Activated CD8-positive, alpha-beta memory T cell treated with anti-CD3 and anti-CD28 coated beads, Interleukin-2, amount 50 U/mL, for 1 hour (primary cell): Measurements from ENCODE around the gene PRDM2.
"Not testable (repeated sequence)": the region's sequence is repeated elsewhere in the genome, so short reads cannot be mapped to it uniquely, and the experiment has no call there.

Experiments
- DNase-seq: peaks from one replicate; pipeline ENCODE4 v3.0.0-alpha.2; 2020; ENCODE audit errors: extremely low read depth

The PRDM2 gene

DNA sequence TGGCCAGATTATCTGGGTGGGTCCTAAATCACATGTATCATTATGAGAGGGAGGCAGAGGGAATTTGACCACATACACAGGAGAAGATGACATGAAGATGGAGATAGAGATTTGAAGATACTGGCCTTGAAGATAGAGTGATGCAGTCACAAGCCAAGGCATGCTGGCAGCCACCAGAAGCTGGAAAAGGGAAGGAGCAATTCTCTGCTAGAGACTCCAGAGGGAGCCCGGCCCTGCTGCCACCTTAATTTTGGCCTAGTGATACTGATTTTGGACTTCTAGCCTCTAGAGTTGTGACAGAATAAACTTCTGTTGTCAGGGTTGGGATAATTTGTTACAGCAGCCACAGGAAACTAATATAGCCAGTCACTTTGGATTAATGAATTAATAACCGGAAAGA is 2.2 kb upstream of the PRDM2 start:
- DNase-seq: no peak

DNA sequence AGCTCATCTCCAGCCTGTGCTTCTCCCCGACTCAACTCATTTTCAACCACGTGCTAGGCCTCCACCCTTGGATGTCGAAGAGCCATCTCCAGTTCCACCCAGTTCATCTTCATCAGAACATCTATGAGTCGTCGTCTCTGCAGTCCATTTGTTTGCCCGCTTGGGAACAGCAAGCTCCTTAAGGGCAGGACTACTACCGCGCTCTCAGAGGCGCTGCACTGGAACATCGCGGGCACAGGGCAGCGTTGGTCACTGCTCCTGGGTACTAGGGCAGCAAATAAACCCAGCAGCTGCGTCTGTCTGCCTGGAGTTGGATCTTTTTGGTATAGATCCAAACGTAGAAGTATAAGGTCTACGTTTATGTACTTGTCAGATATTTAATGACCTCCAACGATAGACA is 478 bp upstream of the PRDM2 start:
- DNase-seq: no peak

DNA sequence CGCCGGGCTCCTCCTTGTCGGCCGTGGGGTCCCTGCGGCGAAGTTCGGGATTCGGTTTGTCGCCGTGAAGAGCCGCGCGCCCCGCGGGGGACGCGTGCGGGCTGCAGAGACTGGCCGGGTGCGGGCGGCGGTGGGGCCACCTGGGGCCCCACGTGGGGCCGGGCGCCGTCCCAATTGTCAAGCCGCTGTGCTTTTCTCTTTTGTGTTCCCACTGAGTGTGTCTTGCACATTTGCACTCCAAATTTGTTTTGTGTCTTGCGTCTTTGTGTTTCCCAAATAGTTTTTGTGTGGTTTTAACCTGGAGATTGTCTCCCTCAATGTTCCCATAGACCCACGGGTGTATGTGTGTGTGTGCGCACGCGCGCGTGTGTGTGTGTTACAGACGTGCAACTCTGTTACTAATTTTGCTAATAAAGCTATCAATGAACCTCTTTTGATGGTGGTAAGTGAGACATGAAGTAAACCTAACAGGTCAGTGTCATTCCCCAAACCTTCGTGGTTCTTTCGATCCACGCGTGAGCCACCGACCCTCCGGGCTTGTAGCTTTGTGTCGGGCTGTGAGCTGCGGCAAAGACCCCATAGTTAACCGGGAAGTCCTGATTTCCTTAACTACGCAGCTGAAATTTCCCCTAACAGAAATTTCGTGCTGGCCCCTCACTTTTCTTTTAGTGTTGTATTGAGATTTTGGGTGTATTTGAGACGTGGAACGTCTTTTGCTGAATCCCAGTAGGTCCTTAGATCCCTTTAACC is 708 bp downstream of the PRDM2 start:
- no peak for DNase-seq

DNA sequence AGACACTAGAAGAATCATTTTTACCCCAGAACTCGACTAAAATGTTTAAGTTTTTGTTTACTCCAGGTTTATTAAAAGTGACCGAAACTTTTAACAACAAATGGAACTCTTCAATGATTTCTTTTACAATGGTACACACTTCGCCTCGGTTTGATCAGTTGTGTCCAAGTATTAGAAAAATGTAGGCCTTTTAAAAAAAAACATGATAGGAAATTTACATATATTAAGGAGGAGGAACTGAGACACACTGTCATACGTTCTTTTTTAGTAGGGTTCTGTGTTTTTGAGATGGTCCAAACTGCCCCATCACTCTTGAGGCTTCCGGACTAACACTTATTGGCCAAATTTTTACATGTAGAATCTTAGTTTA is 1.3 kb downstream of the PRDM2 start:
- no peak for DNase-seq

DNA sequence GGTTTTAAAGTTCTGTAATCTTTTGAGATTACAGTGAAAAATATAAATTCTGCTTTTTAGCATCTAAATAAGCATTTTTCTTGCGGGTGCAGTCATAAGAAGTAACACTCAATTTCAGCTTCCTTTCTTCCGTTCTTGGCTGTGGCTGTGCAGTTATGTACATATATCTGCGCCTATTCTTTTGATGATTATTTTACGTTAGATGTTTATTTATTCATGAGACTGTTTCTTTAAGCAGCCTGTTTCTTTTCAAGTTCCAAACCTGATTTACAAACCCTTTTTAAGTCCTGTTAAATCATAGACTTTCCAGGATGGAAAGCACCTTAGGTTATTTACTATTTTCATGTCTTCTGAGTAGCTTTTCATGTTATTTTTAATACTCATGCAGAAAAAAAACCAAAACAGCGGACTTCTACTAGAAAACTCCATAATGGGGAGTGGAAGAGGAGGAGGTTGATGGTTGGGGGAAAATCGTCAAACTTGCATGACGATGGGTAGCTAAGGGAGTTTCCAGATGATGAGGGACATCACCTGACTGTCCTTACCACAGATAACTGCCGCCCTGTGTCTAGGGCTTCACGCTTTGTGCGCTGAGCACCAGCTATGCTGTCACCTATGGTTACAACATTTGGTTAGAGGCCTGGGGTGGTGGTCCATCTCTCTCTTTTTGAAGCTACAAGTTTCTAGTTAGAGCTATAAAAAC is 2.6 kb downstream of the PRDM2 start:
- DNase-seq: peak; percentile 51

DNA sequence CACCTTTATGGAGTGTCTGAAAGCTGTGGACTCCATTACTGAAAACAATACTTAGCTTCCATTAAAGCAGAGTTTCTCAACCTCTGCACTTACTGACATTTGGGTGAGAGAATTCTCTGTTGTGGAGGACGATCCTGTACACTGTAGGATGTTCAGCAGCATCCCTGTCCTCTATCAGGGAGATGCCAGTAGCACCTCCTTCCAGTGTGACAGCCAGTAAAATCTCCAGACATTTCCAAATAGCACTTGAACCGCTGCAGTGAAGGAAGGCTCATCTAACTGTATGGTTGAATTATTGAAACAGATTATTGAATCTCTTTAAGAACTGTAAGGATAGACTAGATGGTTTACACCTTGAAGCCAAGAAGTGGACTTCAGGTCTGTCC is 3.1 kb downstream of the PRDM2 start:
- DNase-seq: no peak

DNA sequence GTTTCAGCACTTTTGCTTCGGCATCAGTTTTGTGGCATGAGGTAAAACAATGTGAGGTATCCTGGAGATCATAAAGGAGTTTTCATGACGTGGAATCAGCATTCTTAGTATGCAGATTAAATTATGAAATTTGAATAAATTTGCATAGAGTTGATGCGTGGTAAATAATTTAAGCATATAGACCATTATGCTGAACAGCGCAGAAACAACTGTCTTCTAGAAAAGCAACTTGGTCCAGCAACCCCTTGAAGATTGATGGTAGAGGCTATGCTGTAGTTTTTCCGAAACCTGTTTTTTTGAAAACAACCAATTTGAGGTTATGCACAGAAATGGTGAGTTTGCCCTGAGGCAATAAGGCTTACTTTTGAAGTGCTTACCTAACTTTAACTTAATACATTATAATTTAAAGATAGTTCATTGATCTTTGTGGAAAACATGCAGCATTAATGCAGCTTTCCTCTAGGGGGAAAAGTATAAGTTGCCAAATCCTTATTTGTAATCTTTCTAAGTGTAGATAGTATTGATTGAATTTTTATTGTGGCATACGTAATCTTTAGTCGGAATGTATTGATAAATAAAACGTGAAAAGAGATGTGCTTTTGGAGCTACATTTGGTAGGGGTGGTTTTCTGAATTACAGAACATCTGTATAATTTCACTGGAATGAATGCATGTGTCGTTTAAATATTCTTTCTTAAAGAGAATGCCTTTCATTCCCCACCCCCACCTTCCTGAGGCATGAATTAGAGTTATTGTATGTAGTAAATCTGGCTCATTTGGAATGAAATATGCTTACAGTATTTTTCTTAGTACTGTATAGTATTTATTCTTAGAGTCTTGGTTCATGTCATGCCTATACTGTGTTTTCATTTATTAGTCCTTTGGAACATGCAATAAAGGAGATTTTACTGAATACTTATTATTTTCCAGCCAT is 3.8 kb downstream of the PRDM2 start:
- DNase-seq: no peak

DNA sequence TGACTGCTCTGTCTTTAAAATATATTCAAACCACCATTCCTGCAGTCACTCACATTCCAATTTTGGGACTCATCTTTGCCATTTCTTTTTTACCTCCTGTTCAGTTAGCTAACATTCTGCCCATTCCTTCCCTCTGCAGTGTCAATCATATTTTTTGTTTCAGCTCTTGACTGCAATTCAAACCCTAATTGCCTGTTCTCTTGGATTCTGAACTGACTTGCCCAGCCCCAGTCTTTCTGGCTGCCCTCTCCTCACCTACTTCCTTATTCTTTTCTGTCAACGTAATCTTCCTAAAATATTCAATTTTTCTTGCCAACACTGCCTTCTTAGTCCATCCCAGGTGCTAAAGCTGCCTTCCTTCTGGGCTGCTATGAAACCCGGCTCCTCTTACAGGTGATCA is 6.1 kb downstream of the PRDM2 start:
- no peak for DNase-seq

DNA sequence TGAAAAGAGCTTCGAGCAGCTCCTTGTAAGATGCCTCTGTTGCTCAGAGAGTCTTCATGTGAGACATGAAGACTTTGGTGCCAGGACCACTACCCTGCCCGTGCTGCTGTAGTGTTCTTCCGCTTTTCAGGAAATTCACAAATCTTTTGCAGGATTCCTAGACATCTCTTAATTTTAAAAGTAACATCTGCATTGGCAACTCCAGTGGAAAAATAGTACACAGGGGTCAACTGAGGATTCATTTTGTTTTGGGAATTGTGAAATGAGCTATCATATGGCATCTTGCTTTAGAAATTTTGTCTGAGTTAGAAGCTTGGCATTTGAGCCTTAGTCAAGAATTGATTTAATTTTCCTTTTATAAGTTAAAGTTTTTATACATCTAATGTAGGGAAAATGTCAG is 7.2 kb downstream of the PRDM2 start:
- no peak for DNase-seq

DNA sequence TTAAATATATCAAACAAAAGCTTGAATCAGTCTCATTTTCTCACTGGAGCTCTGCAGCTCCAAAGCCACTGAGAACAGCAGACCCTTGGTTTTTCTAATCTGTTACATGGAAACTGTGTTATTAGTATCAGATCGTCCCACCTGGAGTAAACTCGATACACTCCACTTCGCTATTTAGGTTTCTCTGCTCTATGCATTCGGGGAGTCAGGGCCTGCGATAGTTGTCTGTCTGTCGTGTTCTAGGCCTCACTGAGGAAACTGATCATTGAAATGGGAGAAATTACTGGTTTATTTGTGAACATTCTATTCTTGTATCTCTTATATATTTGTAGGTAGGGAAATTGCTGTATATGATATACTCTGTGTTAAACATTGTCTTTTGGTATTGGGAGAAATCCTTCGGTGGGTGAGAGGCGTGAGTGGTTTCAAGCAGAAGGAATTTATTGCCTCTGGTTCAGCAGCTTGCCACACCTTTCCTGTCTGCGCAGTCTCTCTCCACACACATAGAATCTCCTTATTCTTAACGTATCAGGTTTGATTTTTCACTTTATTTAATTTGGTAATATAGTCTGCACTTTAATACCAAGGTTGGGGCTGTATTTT is 8.5 kb downstream of the PRDM2 start:
- no peak for DNase-seq

DNA sequence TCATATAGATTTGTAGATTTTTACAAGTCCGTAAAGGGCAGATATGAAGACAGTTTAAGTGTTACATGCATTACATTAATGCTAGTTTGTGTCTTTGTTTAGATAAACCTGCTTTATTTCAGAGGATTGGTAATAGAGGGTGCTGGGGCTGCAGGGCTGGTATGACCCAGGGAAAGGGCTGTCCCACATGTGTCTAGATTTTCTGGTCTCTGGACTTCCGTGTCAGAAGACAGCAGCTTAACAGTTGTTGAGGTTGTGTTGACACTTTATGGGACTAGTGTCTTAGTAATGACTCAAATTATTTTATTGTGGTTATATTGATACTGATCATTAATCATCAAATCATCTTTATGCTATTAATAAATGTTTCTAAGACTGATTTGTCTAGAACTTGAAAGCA is 10.1 kb downstream of the PRDM2 start:
- no peak for DNase-seq

DNA sequence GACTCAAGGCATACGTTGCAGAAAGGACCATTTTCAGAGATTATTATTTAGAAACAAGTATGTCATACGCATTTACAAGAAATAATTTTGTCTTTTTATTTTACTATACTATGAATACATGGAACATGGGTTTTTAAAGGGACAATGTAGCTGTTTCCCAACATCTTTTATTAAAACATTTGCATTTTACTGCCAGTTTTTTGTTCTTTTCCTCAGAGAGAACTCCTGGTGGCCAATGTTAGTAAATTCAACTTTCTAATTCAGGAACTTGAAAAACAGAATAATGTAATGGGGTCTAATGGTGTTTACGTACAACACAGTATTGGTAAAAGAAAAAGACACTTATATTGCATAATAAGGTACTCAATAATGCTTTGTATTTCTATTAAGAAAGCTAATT is 14.9 kb downstream of the PRDM2 start:
- DNase-seq: no peak

DNA sequence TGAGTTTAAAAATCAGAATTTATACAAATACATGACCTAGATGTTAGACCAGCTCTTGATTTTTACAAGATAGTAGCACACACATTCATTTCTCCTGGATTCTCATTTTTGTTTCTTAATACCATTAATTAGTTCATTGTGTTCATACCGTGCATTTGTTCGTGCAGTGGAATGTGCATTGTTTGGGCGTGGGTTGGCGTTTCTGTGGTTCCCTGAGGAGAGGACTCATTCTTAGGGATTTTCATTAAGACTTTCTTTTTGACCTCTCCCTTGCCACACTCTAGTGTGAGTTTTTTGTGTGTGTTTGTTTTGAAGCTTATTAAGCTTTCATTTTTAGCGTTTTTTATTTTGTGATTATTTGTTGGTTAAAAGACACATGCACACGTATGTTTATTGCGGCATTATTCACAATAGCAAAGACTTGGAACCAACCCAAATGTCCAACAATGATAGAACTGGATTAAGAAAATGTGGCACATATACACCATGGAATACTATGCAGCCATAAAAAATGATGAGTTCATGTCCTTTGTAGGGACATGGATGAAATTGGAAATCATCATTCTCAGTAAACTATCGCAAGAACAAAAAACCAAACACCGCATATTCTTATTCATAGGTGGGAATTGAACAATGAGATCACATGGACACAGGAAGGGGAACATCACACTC is 15.8 kb downstream of the PRDM2 start:
- DNase-seq: not testable (repeated sequence)

DNA sequence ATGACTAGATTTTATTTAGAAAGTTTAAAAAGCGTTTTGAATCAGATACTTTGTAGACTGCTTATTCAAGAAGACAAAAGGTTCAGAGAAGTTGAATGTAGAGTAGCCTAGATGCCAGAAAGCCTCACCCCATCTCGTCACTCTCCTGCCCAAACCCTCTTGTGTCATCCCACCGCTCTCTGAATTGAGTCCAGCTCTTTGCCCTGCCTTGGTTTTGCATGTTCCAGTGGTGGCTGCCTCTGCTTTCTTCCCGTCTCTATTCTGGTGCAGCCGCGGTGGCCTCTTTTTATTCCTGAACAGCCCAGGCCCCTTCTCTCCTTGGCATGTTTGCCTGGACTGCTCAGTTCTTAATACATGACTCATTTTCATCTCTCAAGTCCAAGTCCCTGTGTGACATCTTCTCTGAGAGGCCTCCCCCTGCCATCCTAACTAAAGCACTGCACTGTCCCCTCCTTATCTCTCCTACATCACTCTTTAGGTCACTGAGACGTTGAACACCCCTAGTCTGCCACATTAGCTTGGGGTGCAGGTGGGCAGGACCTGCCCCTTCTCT is 22.9 kb downstream of the PRDM2 start:
- no peak for DNase-seq

DNA sequence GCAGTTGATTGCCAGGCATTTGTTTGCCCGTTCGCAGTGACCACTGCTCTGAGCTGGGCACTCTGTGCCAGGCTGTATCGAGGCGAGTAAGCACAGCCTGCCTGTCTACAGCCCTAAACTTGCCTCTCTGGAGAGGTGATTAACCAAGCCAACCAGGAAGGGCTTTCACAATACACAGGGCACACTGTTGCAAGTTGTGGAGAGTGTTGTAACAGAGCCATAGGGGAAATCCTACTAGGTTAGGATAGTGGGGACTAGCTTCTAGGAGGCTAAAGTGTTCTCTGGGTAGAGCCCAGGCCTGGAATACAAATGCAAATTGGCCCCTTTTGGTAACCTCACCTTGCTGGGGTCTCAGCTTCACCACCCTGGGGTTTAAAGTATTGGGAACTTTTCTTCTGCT is 23.8 kb downstream of the PRDM2 start:
- DNase-seq: no peak

DNA sequence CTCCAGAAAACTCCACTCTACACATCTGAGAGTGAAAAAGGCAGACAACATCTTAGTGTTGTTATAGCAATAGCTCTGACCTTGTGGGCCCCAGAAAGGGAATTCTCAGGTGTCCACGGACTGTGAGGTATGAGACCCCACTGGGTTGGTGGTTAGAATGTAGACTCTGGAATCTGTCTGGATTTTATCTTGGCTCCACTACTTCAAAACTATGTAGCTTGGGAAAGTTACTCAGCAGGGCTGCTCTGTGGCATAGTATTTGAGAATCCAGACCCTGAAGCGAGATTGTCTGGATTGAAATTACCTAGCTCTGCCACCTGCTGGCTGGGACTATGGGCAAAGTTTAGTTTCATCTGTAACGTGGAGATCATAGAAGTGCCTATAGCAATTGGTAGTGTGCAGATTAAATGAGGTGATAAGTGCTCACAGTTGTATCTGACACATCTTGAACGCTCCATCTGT is 25.8 kb downstream of the PRDM2 start:
- peak; percentile 35 for DNase-seq

DNA sequence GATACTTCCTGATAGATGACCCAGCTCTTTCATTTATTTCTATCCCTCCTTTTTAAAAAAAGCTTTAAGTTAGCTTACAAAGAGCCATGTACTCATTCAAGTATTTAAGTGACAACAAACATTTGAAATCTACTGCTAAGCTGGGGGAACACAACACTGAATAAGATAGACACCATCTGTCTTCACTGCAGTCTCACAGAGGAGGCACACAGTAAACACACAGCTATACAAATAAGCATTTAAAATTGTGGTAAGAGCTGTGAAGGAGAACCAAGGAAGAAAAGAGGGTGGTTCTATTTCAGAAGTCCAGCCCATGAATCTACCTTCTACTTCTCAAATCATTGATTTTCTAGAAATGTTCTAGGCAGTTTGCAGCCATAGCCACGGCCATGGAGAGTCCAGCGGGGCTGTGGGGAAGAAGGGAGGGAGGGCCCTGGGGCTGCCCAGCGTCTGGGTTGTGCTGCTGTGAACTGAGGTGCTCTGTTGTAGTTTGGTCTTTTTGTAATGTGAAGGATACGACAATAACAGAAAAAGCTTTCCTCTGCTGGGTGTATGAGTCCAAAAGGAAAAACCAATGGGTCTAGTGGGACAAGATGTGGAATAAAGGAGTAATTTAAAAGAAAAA is 28.2 kb downstream of the PRDM2 start:
- no peak for DNase-seq

DNA sequence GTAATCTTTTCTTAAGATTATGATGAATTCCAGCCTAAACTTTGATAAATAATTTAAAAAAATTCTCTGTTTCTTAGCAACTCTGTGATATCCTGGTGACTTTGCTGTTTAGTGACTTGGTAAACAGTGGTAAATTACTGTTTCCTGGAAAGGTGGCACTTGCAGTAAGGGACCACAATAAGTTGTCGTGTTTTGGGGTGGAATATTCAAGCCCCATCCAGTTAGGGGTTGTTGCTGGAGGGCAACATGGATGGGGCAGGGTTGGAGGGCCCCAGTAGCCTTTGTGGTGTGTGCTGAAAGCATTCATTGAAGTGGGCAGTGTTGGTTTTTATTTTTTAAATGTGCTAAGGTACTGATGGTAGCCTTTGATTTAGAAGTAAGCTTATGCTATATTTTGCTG is 30.3 kb downstream of the PRDM2 start:
- DNase-seq: no peak

DNA sequence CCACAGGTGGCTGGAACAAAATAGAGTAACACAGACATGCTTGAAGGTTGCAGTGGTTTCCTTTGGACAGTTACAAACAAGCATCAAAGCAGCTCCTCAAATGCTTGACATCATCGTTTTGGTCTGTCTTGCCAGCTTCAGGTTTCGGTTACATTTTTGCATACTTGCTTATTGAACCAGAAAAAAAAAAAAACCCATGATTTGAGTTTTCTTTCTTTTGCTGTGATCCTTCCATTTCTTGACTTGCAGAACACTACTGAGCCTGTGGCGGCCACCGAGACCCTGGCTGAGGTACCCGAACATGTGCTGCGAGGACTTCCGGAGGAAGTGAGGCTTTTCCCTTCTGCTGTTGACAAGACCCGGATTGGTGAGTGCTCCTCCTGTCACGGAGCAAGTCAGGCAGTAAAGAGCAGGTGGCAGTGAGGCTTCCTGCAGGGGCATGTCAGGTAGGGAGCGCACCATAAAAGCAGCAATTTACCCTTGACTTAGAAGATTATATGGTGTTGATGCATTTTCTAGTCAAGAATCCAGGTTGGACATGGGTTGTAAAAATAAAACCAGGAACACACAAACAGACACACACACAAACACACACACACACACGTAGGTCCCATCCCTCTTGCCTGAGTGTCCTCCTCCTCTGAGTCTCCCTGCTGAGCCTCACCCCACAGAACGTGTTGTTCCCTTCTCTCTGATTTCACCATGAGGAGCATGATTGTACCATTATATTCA is 30.9 kb downstream of the PRDM2 start:
- peak; percentile 59 for DNase-seq

DNA sequence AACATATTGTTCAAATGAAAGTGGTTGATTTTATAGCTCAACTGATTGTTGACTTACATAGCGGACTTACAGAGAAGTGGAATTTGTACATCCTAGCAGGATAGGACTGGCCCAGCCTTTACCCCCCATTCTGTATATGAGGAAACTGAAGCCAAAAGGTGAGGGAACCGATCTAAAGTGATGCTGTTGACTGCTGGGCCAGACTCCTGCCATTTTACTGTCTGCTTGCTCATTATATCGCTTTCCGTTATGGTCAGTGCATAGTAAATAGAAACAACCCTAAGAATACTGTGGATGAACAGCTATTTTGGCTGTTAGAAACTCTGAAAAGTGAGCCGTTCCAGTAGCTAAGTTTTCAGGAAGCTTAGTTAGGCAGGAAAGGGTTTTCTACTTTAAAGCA is 31.9 kb downstream of the PRDM2 start:
- no peak for DNase-seq
